OCI-LY7 (cell line): ENCODE results near the gene UFSP1. TPM values are rescaled to one million over a fixed set of nuclear protein-coding genes. Genes with fewer than 3 reads are reported as not detected.

Experiments
- BruUV-seq: library from RNA; stranded (reverse); fragments of 400-500 nt; replicated peaks from 2 replicates; lab custom pipeline; 2021; lab: Mats Ljungman, UMichigan
- CTCF ChIA-PET: fragments of 300-600 bp; sonication (Branson Sonifier 250); formaldehyde crosslinking; loops from one replicate; lab custom pipeline; 2022; ENCODE audit warnings: antibody characterized with exemption; ENCODE audit not compliant: unreplicated experiment; lab: Charles Lee
- POLR2A ChIA-PET: fragments of 300-600 bp; sonication (Branson Sonifier 250); formaldehyde crosslinking; loops from one replicate; lab custom pipeline; 2022; ENCODE audit warnings: antibody characterized with exemption; lab: Charles Lee
- DNase-seq: peaks from one replicate; pipeline ENCODE4 v3.0.0-alpha.2; 2015; ENCODE audit warnings: low spot score
- H2AFZ ChIP-seq: fragments of 200-600 bp; sonication (generic), shearing (Covaris generic); 2 replicates; pipeline ENCODE4 v1.6.1; 2014; ENCODE audit warnings: mild to moderate bottlenecking, antibody characterized with exemption, low read length, moderate library complexity
- H3K27ac ChIP-seq: fragments of 200-600 bp; sonication (generic); 2 replicates; pipeline ENCODE4 v1.5.1; 2014; ENCODE audit warnings: mixed run types, low read depth, mild to moderate bottlenecking, moderate library complexity, low read length, inconsistent platforms; ENCODE audit not compliant: poor library complexity, severe bottlenecking
- H3K36me3 ChIP-seq: fragments of 200-600 bp; sonication (generic); 2 replicates; pipeline ENCODE4 v1.6.1; 2014; ENCODE audit warnings: mild to moderate bottlenecking, antibody characterized with exemption, low read length, moderate library complexity, mixed read lengths; ENCODE audit not compliant: insufficient read depth
- H3K4me1 ChIP-seq: fragments of 200-600 bp; sonication (generic); 2 replicates; pipeline ENCODE4 v1.5.1; 2014; ENCODE audit warnings: mild to moderate bottlenecking, low read length; ENCODE audit not compliant: insufficient read depth, poor library complexity, severe bottlenecking
- H3K4me2 ChIP-seq: fragments of 200-600 bp; sonication (generic); 2 replicates; pipeline ENCODE4 v1.6.1; 2014; ENCODE audit warnings: mild to moderate bottlenecking, low read length
- H3K4me3 ChIP-seq: fragments of 200-600 bp; sonication (generic); 2 replicates; pipeline ENCODE4 v1.5.1; 2014; ENCODE audit warnings: mild to moderate bottlenecking, low read depth, low read length; ENCODE audit not compliant: poor library complexity, severe bottlenecking
- H3K79me2 ChIP-seq: fragments of 200-600 bp; sonication (generic); 2 replicates; pipeline ENCODE4 v1.6.1; 2016; ENCODE audit warnings: low read depth, mild to moderate bottlenecking, low read length, moderate library complexity, mixed read lengths; ENCODE audit not compliant: insufficient read depth
- H3K9me2 ChIP-seq: fragments of 200-600 bp; sonication (generic); 2 replicates; pipeline ENCODE4 v1.6.1; 2016; ENCODE audit warnings: mild to moderate bottlenecking, low read length, mixed read lengths; ENCODE audit not compliant: insufficient read depth
- H3K9me3 ChIP-seq: fragments of 200-600 bp; sonication (generic); 2 replicates; pipeline ENCODE4 v1.6.1; 2014; ENCODE audit warnings: mild to moderate bottlenecking, mixed run types, low read length, mixed read lengths
- H4K20me1 ChIP-seq: fragments of 200-600 bp; sonication (generic); 2 replicates; pipeline ENCODE4 v1.6.1; 2014; ENCODE audit warnings: mild to moderate bottlenecking, antibody characterized with exemption, low read length, moderate library complexity, mixed read lengths; ENCODE audit not compliant: insufficient read depth
- CTCF ChIP-seq: fragments of 200-600 bp; sonication (generic); conservative IDR thresholded peaks from 2 replicates; pipeline ENCODE4 v1.5.1; 2014; ENCODE audit warnings: mild to moderate bottlenecking, antibody characterized with exemption, low read length, moderate library complexity, mixed read lengths
- EZH2phosphoT487 ChIP-seq: fragments of 200-600 bp; sonication (generic); IDR thresholded peaks from 2 replicates; pipeline ENCODE4 v1.6.1; 2018; ENCODE audit warnings: low read depth, borderline replicate concordance, mild to moderate bottlenecking, mixed run types, antibody characterized with exemption, low read length, moderate library complexity, mixed read lengths
- intact Hi-C: fragments of 100-400 bp; cut with micrococcal nuclease; formaldehyde crosslinking; loops from one replicate; pipeline ENCODE4 v1.10.0; 2022; ENCODE audit not compliant: unreplicated experiment
- total RNA-seq, 2 experiments: library from RNA; depleted of rRNA in 1 of 2; stranded (reverse); fragments of >200 nt in 1 of 2; shearing (Covaris generic) in 1 of 2; gene quantifications; 2 replicates each; pipeline ENCODE4 v1.2.3, GENCODE V29; 2014 to 2022

The UFSP1 gene
- total RNA-seq, 2 experiments from 2014 or later = 2.8 to 3.3 TPM

GRCh38 chr7:100879685-100880261 lies 9.7 kb downstream of the UFSP1 start:
- Histone ChIP-seq H4K20me1 (peaks cover 21% of the 10 kb centered on the region), H3K36me3 (peaks cover 86% of the 10 kb centered on the region), H3K9me2 (no peaks in the 10 kb centered on the region), H2AFZ (no peak overlapping the region), H3K4me3 (no peak overlapping the region), H3K27ac (no peak overlapping the region), H3K4me2 (no peak overlapping the region), H3K9me3 (no peaks in the 10 kb centered on the region), H3K4me1 (peaks cover 34% of the 10 kb centered on the region), H3K79me2 (peaks cover 61% of the 10 kb centered on the region)
- TF ChIP-seq CTCF = no peak
- TF ChIP-seq EZH2phosphoT487 = no peak
- POLR2A ChIA-PET = no interaction called here
- no TSS peak for BruUV-seq
- intact Hi-C loops = loop anchor here (10.0 kb wide), 1 partner anchor 795 kb away; the partner anchor contains the start of genes COPS6 and ZNF3
- CTCF ChIA-PET = no interaction called here
- DNase-seq = no peak

- POLR2A ChIA-PET = interaction anchor here (0.6 to 1.1 kb wide), 3 partner anchors 8 to 689 kb away, joined by 3 to 4 read pairs (median 3); no protein-coding TSS in a partner anchor
- Histone ChIP-seq H2AFZ (no peak overlapping the region), H3K4me1 (peaks cover 41% of the 10 kb centered on the region), H3K9me3 (no peaks in the 10 kb centered on the region), H3K4me2 (peak overlapping the region; percentile 7; the same call in 1 of the 2 replicates), H3K79me2 (peaks cover 61% of the 10 kb centered on the region), H3K27ac (no peak overlapping the region), H3K36me3 (peaks cover 76% of the 10 kb centered on the region), H3K9me2 (no peaks in the 10 kb centered on the region), H3K4me3 (no peak overlapping the region), H4K20me1 (peaks cover 21% of the 10 kb centered on the region)
- intact Hi-C loops = no loop called here
- DNase-seq = no peak
- BruUV-seq = no TSS peak
- TF ChIP-seq CTCF = no peak
- TF ChIP-seq EZH2phosphoT487 = no peak
- CTCF ChIA-PET = no interaction called here
These were observed 10.8 kb downstream of the UFSP1 start for GRCh38 chr7:100878685-100879084.

- H3K27ac ChIP-seq = no peak overlapping the region
- no peak for DNase-seq
- peaks cover 69% of the 10 kb centered on the region for H3K36me3 ChIP-seq
- H3K9me3 ChIP-seq = no peaks in the 10 kb centered on the region
- peaks cover 41% of the 10 kb centered on the region for H3K4me1 ChIP-seq
- H3K9me2 ChIP-seq = no peaks in the 10 kb centered on the region
- H4K20me1 ChIP-seq = peaks cover 21% of the 10 kb centered on the region
- H3K4me2 ChIP-seq = no peak overlapping the region; the same call in 1 of the 2 replicates
- no peak overlapping the region for H2AFZ ChIP-seq
- CTCF ChIA-PET = no interaction called here
- intact Hi-C loops = no loop called here
- POLR2A ChIA-PET = interaction anchor here (0.6 to 1.1 kb wide), 3 partner anchors 8 to 689 kb away, joined by 3 to 4 read pairs (median 3); no protein-coding TSS in a partner anchor
- no peak overlapping the region for H3K4me3 ChIP-seq
- H3K79me2 ChIP-seq = peaks cover 61% of the 10 kb centered on the region
- TF ChIP-seq CTCF = no peak
- TF ChIP-seq EZH2phosphoT487 = no peak
- no TSS peak for BruUV-seq
These were observed 11.5 kb downstream of the UFSP1 start for GRCh38 chr7:100878013-100878412.
